Measurements from ENCODE around the gene RTKN2. TPM values are rescaled to one million over a fixed set of nuclear protein-coding genes. Genes with fewer than 3 reads are reported as not detected.

RTKN2 gene
- total RNA-seq, 1 experiment from 2014 or later = 21.3 TPM

DNA sequence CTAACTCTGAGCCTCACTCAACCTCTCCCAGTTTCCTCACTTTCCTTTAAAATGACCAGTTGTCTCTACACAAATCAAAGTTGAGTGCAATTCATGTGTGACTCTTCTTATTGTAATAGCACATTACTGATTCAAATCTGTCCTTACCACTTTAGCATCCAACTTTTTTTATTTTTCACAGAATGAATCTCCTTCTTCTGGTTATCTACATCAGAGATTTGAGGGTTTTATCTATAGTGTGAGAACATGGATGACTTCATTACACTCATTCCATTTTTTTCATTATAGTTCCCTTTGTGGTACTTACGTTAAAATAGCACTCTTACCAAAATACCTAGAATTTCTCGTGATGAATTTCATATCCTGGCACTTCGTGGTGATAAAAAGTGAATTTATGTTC lies 43.3 kb downstream of the RTKN2 start:
- Histone ChIP-seq H3K9me3 (ENCODE audit: control insufficient read depth, insufficient read depth, low read depth, low read length) (no peaks in the 10 kb centered on the region), H3K4me3 (ENCODE audit: low read depth in 2 of 2, low read length in 2 of 2) (no peak overlapping the region), H3K27ac (ENCODE audit: low read length) (peak overlapping the region; percentile 19; the same call in 1 of the 2 replicates), H3K36me3 (ENCODE audit: control insufficient read depth, insufficient read depth, low read length) (peaks cover 2% of the 10 kb centered on the region; the same call in 1 of the 2 replicates), H3K27me3 (ENCODE audit: control insufficient read depth, insufficient read depth, low read length) (no peaks in the 10 kb centered on the region), H3K4me1 (ENCODE audit: control insufficient read depth, insufficient read depth, low read length) (0 out of 2 replicates have a peak, but pooled peaks cover 3% of the 10 kb centered on the region)
- ATAC-seq (no peak), DNase-seq (ENCODE audit: low read depth, low spot score) (no peak)
- intact Hi-C loops (cut with micrococcal nuclease; ENCODE audit: unreplicated experiment) (no loop called here), in situ Hi-C loops (cut with HindIII; ENCODE audit: low pct_unique_long_range_greater_than_20kb, low sequenced_read_pairs) (no loop called here)
- BruUV-seq (replicated peaks) = no TSS peak
- CTCF ChIA-PET = no interaction called here
- TF ChIP-seq CTCF (IDR thresholded peaks at IDR 0.05) = no peak
- TF ChIP-seq, protein P1, sequence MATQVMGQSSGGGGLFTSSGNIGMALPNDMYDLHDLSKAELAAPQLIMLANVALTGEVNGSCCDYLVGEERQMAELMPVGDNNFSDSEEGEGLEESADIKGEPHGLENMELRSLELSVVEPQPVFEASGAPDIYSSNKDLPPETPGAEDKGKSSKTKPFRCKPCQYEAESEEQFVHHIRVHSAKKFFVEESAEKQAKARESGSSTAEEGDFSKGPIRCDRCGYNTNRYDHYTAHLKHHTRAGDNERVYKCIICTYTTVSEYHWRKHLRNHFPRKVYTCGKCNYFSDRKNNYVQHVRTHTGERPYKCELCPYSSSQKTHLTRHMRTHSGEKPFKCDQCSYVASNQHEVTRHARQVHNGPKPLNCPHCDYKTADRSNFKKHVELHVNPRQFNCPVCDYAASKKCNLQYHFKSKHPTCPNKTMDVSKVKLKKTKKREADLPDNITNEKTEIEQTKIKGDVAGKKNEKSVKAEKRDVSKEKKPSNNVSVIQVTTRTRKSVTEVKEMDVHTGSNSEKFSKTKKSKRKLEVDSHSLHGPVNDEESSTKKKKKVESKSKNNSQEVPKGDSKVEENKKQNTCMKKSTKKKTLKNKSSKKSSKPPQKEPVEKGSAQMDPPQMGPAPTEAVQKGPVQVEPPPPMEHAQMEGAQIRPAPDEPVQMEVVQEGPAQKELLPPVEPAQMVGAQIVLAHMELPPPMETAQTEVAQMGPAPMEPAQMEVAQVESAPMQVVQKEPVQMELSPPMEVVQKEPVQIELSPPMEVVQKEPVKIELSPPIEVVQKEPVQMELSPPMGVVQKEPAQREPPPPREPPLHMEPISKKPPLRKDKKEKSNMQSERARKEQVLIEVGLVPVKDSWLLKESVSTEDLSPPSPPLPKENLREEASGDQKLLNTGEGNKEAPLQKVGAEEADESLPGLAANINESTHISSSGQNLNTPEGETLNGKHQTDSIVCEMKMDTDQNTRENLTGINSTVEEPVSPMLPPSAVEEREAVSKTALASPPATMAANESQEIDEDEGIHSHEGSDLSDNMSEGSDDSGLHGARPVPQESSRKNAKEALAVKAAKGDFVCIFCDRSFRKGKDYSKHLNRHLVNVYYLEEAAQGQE (IDR thresholded peaks at IDR 0.05; ENCODE audit: insufficient read depth in 1 of 2, low read depth in 2 of 2, low read length in 1 of 2) = no peak
- no peak for TF ChIP-seq POLR2AphosphoS5 (IDR thresholded peaks at IDR 0.05; ENCODE audit: low read depth, low read length)
- TF ChIP-seq TCF7L2 (IDR thresholded peaks at IDR 0.05; ENCODE audit: low read depth, low read length) = no peak
- TF ChIP-seq SIN3A (IDR thresholded peaks at IDR 0.05; ENCODE audit: borderline replicate concordance, insufficient read depth, low read depth, low read length) = no peak
- POLR2A ChIA-PET = no interaction called here

DNA sequence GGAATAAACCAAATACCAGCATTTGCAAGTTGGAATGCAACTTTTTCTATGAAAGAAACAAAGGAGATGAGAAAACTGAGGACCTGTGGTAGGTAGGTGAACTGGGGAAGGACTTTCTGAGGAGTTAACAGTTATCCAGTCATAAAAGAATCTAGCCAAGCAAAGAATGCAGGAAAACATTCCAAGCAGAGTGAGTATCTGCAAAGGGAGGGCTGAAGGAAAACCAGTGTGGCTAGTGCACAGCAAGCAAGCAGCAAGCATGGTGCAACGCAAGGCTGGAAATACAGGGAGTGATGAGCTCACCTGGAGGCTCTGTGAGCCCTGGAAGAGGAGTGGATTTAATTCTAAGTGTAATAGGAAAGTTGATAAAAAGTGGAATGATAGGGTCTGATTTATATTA lies 44.0 kb downstream of the RTKN2 start:
- no peak for TF ChIP-seq CTCF (IDR thresholded peaks at IDR 0.05)
- no peak for TF ChIP-seq TCF7L2 (IDR thresholded peaks at IDR 0.05; ENCODE audit: low read depth, low read length)
- TF ChIP-seq, protein P1 (IDR thresholded peaks at IDR 0.05; ENCODE audit: insufficient read depth in 1 of 2, low read depth in 2 of 2, low read length in 1 of 2) = no peak
- no peak for TF ChIP-seq SIN3A (IDR thresholded peaks at IDR 0.05; ENCODE audit: borderline replicate concordance, insufficient read depth, low read depth, low read length)
- no peak for TF ChIP-seq POLR2AphosphoS5 (IDR thresholded peaks at IDR 0.05; ENCODE audit: low read depth, low read length)
- in situ Hi-C loops (cut with HindIII; ENCODE audit: low pct_unique_long_range_greater_than_20kb, low sequenced_read_pairs) (no loop called here), intact Hi-C loops (cut with micrococcal nuclease; ENCODE audit: unreplicated experiment) (no loop called here)
- ChIA-PET CTCF (no interaction called here), POLR2A (no interaction called here)
- Histone ChIP-seq H3K4me1 (ENCODE audit: control insufficient read depth, insufficient read depth, low read length) (0 out of 2 replicates have a peak, but pooled peaks cover 3% of the 10 kb centered on the region), H3K9me3 (ENCODE audit: control insufficient read depth, insufficient read depth, low read depth, low read length) (no peaks in the 10 kb centered on the region), H3K4me3 (ENCODE audit: low read depth in 2 of 2, low read length in 2 of 2) (no peak overlapping the region), H3K36me3 (ENCODE audit: control insufficient read depth, insufficient read depth, low read length) (peaks cover 2% of the 10 kb centered on the region; the same call in 1 of the 2 replicates), H3K27ac (ENCODE audit: low read length) (peak overlapping the region; percentile 19; the same call in 1 of the 2 replicates), H3K27me3 (ENCODE audit: control insufficient read depth, insufficient read depth, low read length) (no peaks in the 10 kb centered on the region)
- BruUV-seq (replicated peaks) = no TSS peak
- ATAC-seq (0 out of 2 replicates have a peak, but pooled peaks have one; percentile 48), DNase-seq (ENCODE audit: low read depth, low spot score) (no peak)

Data from Panc1 (cell line).